K562 (cell line): ENCODE results near the gene PUSL1. TPM values are rescaled to one million over a fixed set of nuclear protein-coding genes. Genes with fewer than 3 reads are reported as not detected.
A peak's percentile ranks its signal among the peaks of the same experiment; 100 is the strongest.

ENCODE experiments used
- AFF1 ChIP-seq, 2 experiments: fragments of 450-650 bp; IDR thresholded peaks; 2 replicates each; pipeline ENCODE4 v1.6.1; 2018; ENCODE audit warnings: mild to moderate bottlenecking in 2 of 2, low read depth in 1 of 2; ENCODE audit not compliant: partially characterized antibody in 2 of 2
- DPF2 ChIP-seq: fragments of 450-650 bp; IDR thresholded peaks from 2 replicates; pipeline ENCODE4 v1.6.1; 2016
- ETV5 ChIP-seq: sonication (generic); formaldehyde crosslinking; IDR thresholded peaks from 2 replicates; pipeline ENCODE4 v1.4.0; 2020; ENCODE audit warnings: low read depth, mild to moderate bottlenecking, missing genetic modification reagents
- HDAC1 ChIP-seq, 2 experiments: fragments of 450-650 bp; IDR thresholded peaks; 2 replicates each; pipeline ENCODE4 v1.6.1; 2016 to 2017; ENCODE audit warnings: inconsistent platforms in 1 of 2, mild to moderate bottlenecking in 1 of 2, moderate library complexity in 1 of 2
- ID3 ChIP-seq, 2 experiments: fragments of 250-450 bp in 1 of 2; fragments of 450-650 bp in 1 of 2; sonication (Bioruptor Pico) in 1 of 2; IDR thresholded peaks; 2 replicates each; pipeline versions ENCODE4 v1.6.1 to v1.8.0; 2016 to 2021; ENCODE audit warnings: mild to moderate bottlenecking in 2 of 2, moderate library complexity in 2 of 2, missing compliant biosample characterization in 1 of 2, missing genetic modification characterization in 1 of 2
- MAZ ChIP-seq, 2 experiments: fragments of 450-650 bp in 1 of 2; sonication (generic) in 1 of 2; formaldehyde crosslinking; IDR thresholded peaks in 1 of 2; conservative IDR thresholded peaks in 1 of 2; 2 replicates each; pipeline versions ENCODE4 v1.4.0 to v1.5.0; 2020; ENCODE audit warnings: mild to moderate bottlenecking in 1 of 2, missing genetic modification reagents in 1 of 2
- NKRF ChIP-seq: fragments of 450-650 bp; IDR thresholded peaks from 2 replicates; pipeline ENCODE4 v1.6.1; 2016; ENCODE audit warnings: borderline replicate concordance
- NONO ChIP-seq, 2 experiments: fragments of 200-400 bp in 1 of 2; fragments of 450-650 bp in 1 of 2; formaldehyde crosslinking in 1 of 2; IDR thresholded peaks; 2 replicates each; pipeline ENCODE4 v1.6.1; 2017; ENCODE audit warnings: low read depth in 2 of 2, mild to moderate bottlenecking in 2 of 2, moderate library complexity in 2 of 2, low read length in 1 of 2
- RCOR1 ChIP-seq, 2 experiments: IDR thresholded peaks; 2 replicates each; pipeline ENCODE4 v1.6.1; 2012; ENCODE audit warnings: low read depth in 2 of 2, low read length in 2 of 2, borderline replicate concordance in 1 of 2, improper control_type of control experiment in 1 of 2
- TOE1 ChIP-seq, 2 experiments: fragments of 450-650 bp in 1 of 2; sonication (generic) in 1 of 2; formaldehyde crosslinking in 1 of 2; IDR thresholded peaks; 2 replicates each; pipeline versions ENCODE4 v1.7.1 to v1.8.0; 2016 to 2022; ENCODE audit warnings: borderline replicate concordance in 2 of 2, mild to moderate bottlenecking in 2 of 2, antibody characterized with exemption in 1 of 2, inconsistent platforms in 1 of 2, low read depth in 1 of 2, missing genetic modification reagents in 1 of 2, moderate library complexity in 1 of 2
- ZFX ChIP-seq: sonication (generic); formaldehyde crosslinking; IDR thresholded peaks from 2 replicates; pipeline ENCODE4 v1.8.0; 2022; ENCODE audit warnings: mild to moderate bottlenecking, missing genetic modification reagents, moderate library complexity
- ZNF239 ChIP-seq: fragments of 250-450 bp; sonication (Bioruptor Pico); IDR thresholded peaks from 2 replicates; pipeline ENCODE4 v1.4.0; 2020; ENCODE audit warnings: mild to moderate bottlenecking
- polyA plus RNA-seq, 8 experiments: library from polyadenylated mRNA; depleted of rRNA in 4 of 8; stranded (reverse) in 5 of 8; unstranded in 3 of 8; fragments of >200 nt; fragmentation: Nextera tagmentation in 2 of 8; fragmentation: Illumina TruSeq in 1 of 8; extraction: Ambion mirVana in 2 of 8; extraction: Trizol in 1 of 8; gene quantifications; 2 replicates each; pipeline versions ENCODE4 v1.2.1 to v1.2.3, GENCODE V29; 2011 to 2014; ENCODE audit warnings: inconsistent platforms in 1 of 8, missing spikeins in 1 of 8
- total RNA-seq, 7 experiments: library from RNA; depleted of rRNA in 6 of 7; stranded (reverse); fragments of >200 nt in 6 of 7; fragmentation: Illumina TruSeq in 2 of 7; extraction: Trizol in 2 of 7; gene quantifications; 2 replicates each; pipeline versions ENCODE4 v1.2.1 to v1.2.3, GENCODE V29; 2011 to 2021; ENCODE audit warnings: low replicate concordance in 1 of 7
- TF ChIP-seq, protein P1 (sequence below): sonication (generic); formaldehyde crosslinking; IDR thresholded peaks from 2 replicates; pipeline ENCODE4 v1.8.0; 2022; ENCODE audit warnings: missing genetic modification reagents, mild to moderate bottlenecking, moderate library complexity, borderline replicate concordance
- TF ChIP-seq, protein P2 (sequence below): conservative IDR thresholded peaks from 2 replicates; pipeline ENCODE4 v1.6.1; 2011; ENCODE audit warnings: low read depth, mild to moderate bottlenecking, low read length; ENCODE audit not compliant: control insufficient read depth
- TF ChIP-seq, protein P3 (sequence below), 2 experiments: fragments of 450-650 bp in 1 of 2; sonication (generic) in 1 of 2; formaldehyde crosslinking; conservative IDR thresholded peaks; 2 replicates each; pipeline versions ENCODE4 v1.4.0 to v1.8.1; 2020 to 2022; ENCODE audit warnings: mild to moderate bottlenecking in 1 of 2, missing genetic modification reagents in 1 of 2

Gene PUSL1
- total and polyA plus RNA-seq, 9 of the 15 experiments (the other 6 are each of a cell fraction or from before 2014, with no cell fraction given) = 0.62 to 86.9 (median 13.6) TPM

DNA sequence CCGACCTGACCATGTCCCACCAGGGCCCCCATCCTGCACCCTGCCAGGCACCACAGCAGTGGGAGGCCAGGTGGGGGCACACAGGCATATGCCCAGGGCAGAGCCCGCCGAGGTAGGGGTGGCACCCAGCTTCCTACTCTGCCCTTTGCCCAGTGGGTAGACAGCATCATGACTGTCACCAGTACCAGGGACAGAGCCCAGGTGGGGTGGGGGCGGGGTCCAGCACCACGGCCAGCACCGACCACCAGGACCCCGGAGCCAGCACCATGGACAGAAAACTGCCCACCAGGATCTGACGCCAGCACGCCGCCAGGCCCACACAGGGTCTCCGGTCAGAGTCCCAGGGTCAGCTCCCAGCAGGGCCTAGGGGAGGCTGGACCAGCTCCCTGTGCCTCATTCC, 26.4 kb downstream of the PUSL1 start (continued):
- TF ChIP-seq, protein P1, sequence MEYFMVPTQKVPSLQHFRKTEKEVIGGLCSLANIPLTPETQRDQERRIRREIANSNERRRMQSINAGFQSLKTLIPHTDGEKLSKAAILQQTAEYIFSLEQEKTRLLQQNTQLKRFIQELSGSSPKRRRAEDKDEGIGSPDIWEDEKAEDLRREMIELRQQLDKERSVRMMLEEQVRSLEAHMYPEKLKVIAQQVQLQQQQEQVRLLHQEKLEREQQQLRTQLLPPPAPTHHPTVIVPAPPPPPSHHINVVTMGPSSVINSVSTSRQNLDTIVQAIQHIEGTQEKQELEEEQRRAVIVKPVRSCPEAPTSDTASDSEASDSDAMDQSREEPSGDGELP = peak; percentile 66
- TF ChIP-seq, protein P2, sequence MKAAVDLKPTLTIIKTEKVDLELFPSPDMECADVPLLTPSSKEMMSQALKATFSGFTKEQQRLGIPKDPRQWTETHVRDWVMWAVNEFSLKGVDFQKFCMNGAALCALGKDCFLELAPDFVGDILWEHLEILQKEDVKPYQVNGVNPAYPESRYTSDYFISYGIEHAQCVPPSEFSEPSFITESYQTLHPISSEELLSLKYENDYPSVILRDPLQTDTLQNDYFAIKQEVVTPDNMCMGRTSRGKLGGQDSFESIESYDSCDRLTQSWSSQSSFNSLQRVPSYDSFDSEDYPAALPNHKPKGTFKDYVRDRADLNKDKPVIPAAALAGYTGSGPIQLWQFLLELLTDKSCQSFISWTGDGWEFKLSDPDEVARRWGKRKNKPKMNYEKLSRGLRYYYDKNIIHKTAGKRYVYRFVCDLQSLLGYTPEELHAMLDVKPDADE = peak; percentile 74
- 0 out of 4 replicates have a peak, but pooled peaks of 1 of the 2 experiments have one; percentile 19 for TF ChIP-seq RCOR1 (IDR thresholded peaks at IDR 0.05; ENCODE audit: borderline replicate concordance in 1 of 2, low read depth in 2 of 2, low read length in 2 of 2)
- peak; percentile 50 for TF ChIP-seq ZFX (CRISPR knock-in tag)
- peak; percentile 52; the same call in 1 of the 2 replicates for TF ChIP-seq ETV5 (CRISPR knock-in tag)
- TF ChIP-seq HDAC1 (IDR thresholded peaks at IDR 0.05) = peak in 1 of 2 experiments; percentile 81; a peak in 2 of 4 replicates
- TF ChIP-seq NONO (IDR thresholded peaks at IDR 0.05; ENCODE audit: low read depth in 2 of 2, low read length in 1 of 2) = no peak
- TF ChIP-seq, protein P3, sequence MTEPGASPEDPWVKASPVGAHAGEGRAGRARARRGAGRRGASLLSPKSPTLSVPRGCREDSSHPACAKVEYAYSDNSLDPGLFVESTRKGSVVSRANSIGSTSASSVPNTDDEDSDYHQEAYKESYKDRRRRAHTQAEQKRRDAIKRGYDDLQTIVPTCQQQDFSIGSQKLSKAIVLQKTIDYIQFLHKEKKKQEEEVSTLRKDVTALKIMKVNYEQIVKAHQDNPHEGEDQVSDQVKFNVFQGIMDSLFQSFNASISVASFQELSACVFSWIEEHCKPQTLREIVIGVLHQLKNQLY (CRISPR knock-in tag; conservative IDR thresholded peaks at IDR 0.05) = no peak
- TF ChIP-seq DPF2 = no peak
- no peak for TF ChIP-seq TOE1 (IDR thresholded peaks at IDR 0.05; ENCODE audit: borderline replicate concordance)
- TF ChIP-seq TOE1 (CRISPR knock-in tag; IDR thresholded peaks at IDR 0.05; ENCODE audit: borderline replicate concordance, low read depth) = no peak
- peak in 1 of 2 experiments; percentile 63; a peak in 2 of 4 replicates for TF ChIP-seq MAZ (CRISPR knock-in tag; conservative IDR thresholded peaks at IDR 0.05 in 1 of 2, IDR thresholded peaks at IDR 0.05 in 1 of 2)
- TF ChIP-seq ID3 (CRISPR knock-in tag; IDR thresholded peaks at IDR 0.05) = no peak
- TF ChIP-seq ID3 (tag; IDR thresholded peaks at IDR 0.05) = 0 out of 2 replicates have a peak, but pooled peaks have one; percentile 30
- peak in 1 of 2 experiments; percentile 98 for TF ChIP-seq AFF1 (IDR thresholded peaks at IDR 0.05; ENCODE audit: low read depth in 1 of 2, partially characterized antibody in 2 of 2)
- TF ChIP-seq NKRF = peak; percentile 60; the same call in 1 of the 2 replicates
- no peak for TF ChIP-seq ZNF239 (CRISPR knock-in tag)
